Kidney (tissue), 14 donors: ENCODE measurements around the gene TUBA3E. TPM values are rescaled to one million over a fixed set of nuclear protein-coding genes. Genes with fewer than 3 reads are reported as not detected.
"Not testable (repeated sequence)": the region's sequence is repeated elsewhere in the genome, so short reads cannot be mapped to it uniquely, and the experiment has no call there.

Experiments used
- DNase-seq, 5 donors: peaks; one replicate each; pipeline ENCODE4 v3.0.0-alpha.2; 2013 to 2020
- FAIRE-seq: peaks from 2 replicates; lab custom pipeline; 2012; peaks lifted over from hg19 to GRCh38; lab: Jason Lieb, UNC
- H3K27ac ChIP-seq, 2 donors: one replicate each; pipeline ENCODE4 v1.7.0; 2013; ENCODE audit warnings: low read depth in 2 of 2, low read length in 2 of 2, inconsistent platforms in 1 of 2
- H3K27me3 ChIP-seq: one replicate; pipeline ENCODE4 v1.7.1; 2013; ENCODE audit warnings: low read length, inconsistent platforms; ENCODE audit not compliant: control insufficient read depth, insufficient read depth
- H3K36me3 ChIP-seq, 3 donors: one replicate each; pipeline versions ENCODE4 v1.7.0 to v1.7.1; 2013; ENCODE audit warnings: low read length in 3 of 3, control low read depth in 1 of 3, inconsistent platforms in 1 of 3; ENCODE audit not compliant: insufficient read depth in 3 of 3, control insufficient read depth in 2 of 3
- H3K4me1 ChIP-seq, 3 donors: one replicate each; pipeline versions ENCODE4 v1.7.0 to v1.7.1; 2013; ENCODE audit warnings: low read length in 3 of 3, inconsistent platforms in 1 of 3, low read depth in 1 of 3; ENCODE audit not compliant: control insufficient read depth in 2 of 3, insufficient read depth in 2 of 3
- H3K4me3 ChIP-seq, 3 donors: one replicate each; pipeline versions ENCODE4 v1.7.0 to v1.8.1; 2013; ENCODE audit warnings: low read length in 3 of 3, control low read depth in 1 of 3, inconsistent platforms in 1 of 3
- H3K9ac ChIP-seq, 3 donors: one replicate each; pipeline versions ENCODE4 v1.7.0 to v1.7.1; 2013; ENCODE audit warnings: low read length in 3 of 3, control low read depth in 1 of 3, inconsistent platforms in 1 of 3
- H3K9me3 ChIP-seq, 3 donors: one replicate each; pipeline versions ENCODE4 v1.7.0 to v1.7.1; 2013; ENCODE audit warnings: low read length in 3 of 3, control low read depth in 1 of 3, inconsistent platforms in 1 of 3; ENCODE audit not compliant: control insufficient read depth in 2 of 3, insufficient read depth in 1 of 3
- CTCF ChIP-seq: IDR thresholded peaks from 3 replicates; pipeline ENCODE4 v1.5.1; 2012; ENCODE audit warnings: mild to moderate bottlenecking, moderate library complexity, borderline replicate concordance; ENCODE audit not compliant: insufficient read depth; ENCODE audit errors: extremely low read depth
- intact Hi-C: fragments of 100-400 bp; cut with DNase I; formaldehyde crosslinking; loops from one replicate; pipeline ENCODE4 v1.11.1; 2022
- polyA plus RNA-seq: library from polyadenylated mRNA; stranded (reverse); fragments of 350-450 nt; fragmentation: Illumina TruSeq; extraction: RNeasy Lipid Tissue Mini Kit (QIAGEN cat#74804); gene quantifications from one replicate; pipeline ENCODE4 v1.2.3, GENCODE V29; 2014; ENCODE audit warnings: low read depth, low replicate concordance; ENCODE audit not compliant: insufficient read depth
- total RNA-seq: library from RNA; stranded (reverse); fragmentation: NEBNext Ultra II Directional; extraction: Animal tissue kit (Norgen Biotek cat#: 25700); gene quantifications from one replicate; pipeline ENCODE4 v1.2.1, GENCODE V29; 2021
- donor health status: control.
- donor health status: control.
- donor health status: control.
- donor health status: control.
- donor health status: control.
- donor health status: DM: yes; HTN: yes; CAD: no.
- donor health status: Normal renal cell carcinoma (clear cell type).

Gene TUBA3E
- total and polyA plus RNA-seq, 2 donors from 2014 or later = not detected

- intact Hi-C loops = no loop called here
- no peak for DNase-seq
- Histone ChIP-seq H3K27ac (no peak overlapping the region), H3K4me3 (no peak overlapping the region), H3K36me3 (no peaks in the 10 kb centered on the region), H3K27me3 (no peaks in the 10 kb centered on the region), H3K9ac (no peak overlapping the region), H3K4me1 (no peaks in the 10 kb centered on the region), H3K9me3 (no peaks in the 10 kb centered on the region)
- no peak for TF ChIP-seq CTCF
- FAIRE-seq = peak; percentile 8
Observed at GRCh38 chr2:130243359-130243758, 45.1 kb upstream of the TUBA3E start.

- Histone ChIP-seq H3K36me3 (no peaks in the 10 kb centered on the region), H3K4me1 (no peaks in the 10 kb centered on the region), H3K9ac (no peak overlapping the region), H3K27ac (no peak overlapping the region), H3K27me3 (no peaks in the 10 kb centered on the region), H3K9me3 (no peaks in the 10 kb centered on the region), H3K4me3 (no peak overlapping the region)
- no peak for DNase-seq
- no peak for FAIRE-seq
- intact Hi-C loops = no loop called here
- TF ChIP-seq CTCF = no peak
Observed at GRCh38 chr2:130241041-130241707, 42.9 kb upstream of the TUBA3E start.

- DNase-seq, H3K4me3 ChIP-seq, H3K9me3 ChIP-seq, H3K27me3 ChIP-seq, H3K9ac ChIP-seq, H3K27ac ChIP-seq, FAIRE-seq, intact Hi-C loops, H3K4me1 ChIP-seq, H3K36me3 ChIP-seq: not testable (repeated sequence)
Observed at GRCh38 chr2:130239581-130239980, 41.3 kb upstream of the TUBA3E start.

GRCh38 chr2:130233066-130233465, 34.8 kb upstream of the TUBA3E start:
- H3K27ac ChIP-seq, H3K27me3 ChIP-seq, H3K9me3 ChIP-seq, H3K4me3 ChIP-seq, H3K4me1 ChIP-seq, FAIRE-seq, H3K9ac ChIP-seq, H3K36me3 ChIP-seq, intact Hi-C loops, DNase-seq: not testable (repeated sequence)
